Activated CD8-positive, alpha-beta T cell treated with anti-CD3 and anti-CD28 coated beads for 36 hours (primary cell): ENCODE data around the gene RSPH6A. TPM values are rescaled to one million over a fixed set of nuclear protein-coding genes. Genes with fewer than 3 reads are reported as not detected.

Experiments
- ATAC-seq: fragments of 200-7000 bp; cut with Tn5 transposase; one replicate; pipeline ENCODE4 v1.10.0; 2021; ENCODE audit warnings: mild to moderate bottlenecking, moderate library complexity
- CTCF ChIA-PET: fragments of 350-600 bp; sonication (Branson Sonifier 250); formaldehyde crosslinking; loops from one replicate; lab custom pipeline; 2021; ENCODE audit warnings: antibody characterized with exemption; lab: Charles Lee
- POLR2A ChIA-PET: fragments of 350-600 bp; sonication (Branson Sonifier 250); formaldehyde crosslinking; loops from one replicate; lab custom pipeline; 2021; ENCODE audit warnings: antibody characterized with exemption; lab: Charles Lee
- DNase-seq: peaks from one replicate; pipeline ENCODE4 v3.0.0-alpha.2; 2020
- H3K27ac Mint-ChIP-seq: one replicate; pipeline ENCODE4 v1.8.0; 2021; ENCODE audit warnings: mild to moderate bottlenecking, mixed read lengths
- H3K27me3 Mint-ChIP-seq: one replicate; pipeline ENCODE4 v1.8.0; 2021; ENCODE audit warnings: mixed read lengths
- H3K36me3 Mint-ChIP-seq: one replicate; pipeline ENCODE4 v1.8.0; 2021; ENCODE audit warnings: low read depth, mixed read lengths
- H3K4me1 Mint-ChIP-seq: one replicate; pipeline ENCODE4 v1.8.0; 2021; ENCODE audit warnings: low read depth, mixed read lengths
- H3K4me3 Mint-ChIP-seq: one replicate; pipeline ENCODE4 v1.8.0; 2021; ENCODE audit warnings: mild to moderate bottlenecking, moderate library complexity, mixed read lengths
- H3K9me3 Mint-ChIP-seq: one replicate; pipeline ENCODE4 v1.8.0; 2021; ENCODE audit warnings: mixed read lengths
- intact Hi-C: fragments of 100-400 bp; cut with micrococcal nuclease; formaldehyde crosslinking; loops from one replicate; pipeline ENCODE4 v1.10.0; 2022
- total RNA-seq, 2 experiments: library from RNA; stranded (reverse); gene quantifications; one replicate each; pipeline ENCODE4 v1.2.3, GENCODE V29; 2021
- TF ChIP-seq, protein P1 (sequence below): fragments of 200-600 bp; IDR thresholded peaks from one replicate; pipeline ENCODE4 v1.8.0; 2022; ENCODE audit warnings: antibody characterized with exemption, mild to moderate bottlenecking

Gene RSPH6A
- total RNA-seq, 2 experiments from 2014 or later, result 0.41 to 0.63 TPM

DNA sequence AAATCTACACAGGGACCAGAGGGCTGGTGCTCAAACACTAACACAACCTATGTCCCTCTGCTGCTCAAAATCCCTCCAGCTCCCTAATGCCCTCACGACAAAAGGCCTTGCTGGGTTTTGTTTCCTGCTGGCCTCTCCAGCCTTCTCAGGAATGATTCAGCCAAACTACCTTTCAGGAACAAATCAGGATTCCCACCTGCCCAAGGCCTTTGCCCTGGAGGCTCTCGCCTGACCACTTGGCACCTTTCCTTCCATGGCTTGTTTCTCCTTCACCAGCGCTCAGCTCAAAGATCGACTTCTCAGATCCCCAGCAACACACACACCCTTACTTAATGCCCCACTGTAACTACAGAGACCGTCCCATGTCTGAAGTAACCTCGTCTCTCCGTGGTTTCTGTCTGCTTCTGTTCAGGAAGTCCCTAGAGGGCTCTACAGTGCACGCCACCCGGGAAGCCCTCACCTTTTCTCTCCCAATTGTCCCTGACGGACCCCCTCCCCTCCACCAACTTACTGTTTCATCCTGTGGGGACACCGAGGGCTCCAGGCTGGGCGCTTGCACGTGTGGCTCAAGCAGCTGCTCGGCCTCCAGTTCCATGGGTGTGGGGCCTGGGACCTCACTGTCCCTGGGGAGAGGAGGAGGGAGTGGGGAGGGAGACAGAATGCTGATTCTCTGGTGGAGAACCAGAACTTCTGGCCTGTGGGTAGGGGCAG, 42.8 kb downstream of the RSPH6A start:
- CTCF ChIA-PET, result interaction anchor here (3.2 to 9.3 kb wide), 2 partner anchors 28 to 45 kb away, joined by 14 to 124 read pairs; no protein-coding TSS in a partner anchor
- ATAC-seq (no peak), DNase-seq (no peak)
- H3K4me3 Mint-ChIP-seq, result no peak overlapping the region
- no peak overlapping the region for H3K27ac Mint-ChIP-seq
- H3K9me3 Mint-ChIP-seq, result no peaks in the 10 kb centered on the region
- H3K36me3 Mint-ChIP-seq, result peaks cover 6% of the 10 kb centered on the region
- intact Hi-C loops, result no loop called here
- peaks cover 13% of the 10 kb centered on the region for H3K27me3 Mint-ChIP-seq
- TF ChIP-seq, protein P1, sequence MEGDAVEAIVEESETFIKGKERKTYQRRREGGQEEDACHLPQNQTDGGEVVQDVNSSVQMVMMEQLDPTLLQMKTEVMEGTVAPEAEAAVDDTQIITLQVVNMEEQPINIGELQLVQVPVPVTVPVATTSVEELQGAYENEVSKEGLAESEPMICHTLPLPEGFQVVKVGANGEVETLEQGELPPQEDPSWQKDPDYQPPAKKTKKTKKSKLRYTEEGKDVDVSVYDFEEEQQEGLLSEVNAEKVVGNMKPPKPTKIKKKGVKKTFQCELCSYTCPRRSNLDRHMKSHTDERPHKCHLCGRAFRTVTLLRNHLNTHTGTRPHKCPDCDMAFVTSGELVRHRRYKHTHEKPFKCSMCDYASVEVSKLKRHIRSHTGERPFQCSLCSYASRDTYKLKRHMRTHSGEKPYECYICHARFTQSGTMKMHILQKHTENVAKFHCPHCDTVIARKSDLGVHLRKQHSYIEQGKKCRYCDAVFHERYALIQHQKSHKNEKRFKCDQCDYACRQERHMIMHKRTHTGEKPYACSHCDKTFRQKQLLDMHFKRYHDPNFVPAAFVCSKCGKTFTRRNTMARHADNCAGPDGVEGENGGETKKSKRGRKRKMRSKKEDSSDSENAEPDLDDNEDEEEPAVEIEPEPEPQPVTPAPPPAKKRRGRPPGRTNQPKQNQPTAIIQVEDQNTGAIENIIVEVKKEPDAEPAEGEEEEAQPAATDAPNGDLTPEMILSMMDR, result no peak
- POLR2A ChIA-PET, result interaction anchor here (0.6 to 2.7 kb wide), 8 partner anchors 9 to 114 kb away, joined by 3 to 13 read pairs (median 4); partner anchors contain the start of genes DMWD and QPCTL
- H3K4me1 Mint-ChIP-seq, result peaks cover 12% of the 10 kb centered on the region

DNA sequence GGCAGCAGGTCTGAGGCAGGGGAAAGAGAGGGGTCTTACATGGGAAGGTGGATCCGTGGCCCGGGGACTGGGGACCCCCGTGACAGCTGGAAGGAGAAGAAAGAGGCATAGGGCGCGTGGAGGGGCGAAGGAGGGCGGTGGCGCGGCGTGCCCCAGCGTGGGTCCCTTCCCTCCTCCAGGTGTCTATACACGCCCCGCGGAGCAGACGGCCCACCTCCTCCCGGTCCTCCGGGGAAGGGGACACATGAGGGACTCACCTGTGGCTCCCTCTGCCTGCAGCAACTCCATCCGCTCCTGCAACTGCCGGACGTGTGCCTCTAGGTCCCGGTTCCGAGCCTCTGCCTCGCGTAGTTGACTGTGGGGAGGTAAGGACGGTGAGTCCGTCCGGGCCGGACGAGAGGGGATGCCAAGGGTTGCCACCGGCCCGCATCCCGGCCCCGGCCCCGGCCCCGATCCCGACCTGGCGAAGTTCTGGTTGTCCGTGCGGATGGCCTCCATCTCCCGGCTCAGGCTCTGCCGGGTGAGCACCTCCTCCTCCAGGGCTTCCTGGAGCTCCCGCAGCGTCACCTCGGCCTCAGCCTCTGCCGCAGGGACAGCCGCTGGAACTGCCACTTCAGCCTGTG, 43.7 kb downstream of the RSPH6A start:
- H3K4me1 Mint-ChIP-seq, result peaks cover 12% of the 10 kb centered on the region
- DNase-seq, result no peak
- intact Hi-C loops, result loop anchor here (2.0 kb wide), 1 partner anchor 27 kb away; no protein-coding TSS in a partner anchor
- H3K27me3 Mint-ChIP-seq, result peaks cover 14% of the 10 kb centered on the region
- no peak overlapping the region for H3K4me3 Mint-ChIP-seq
- TF ChIP-seq, protein P1, result no peak
- no peaks in the 10 kb centered on the region for H3K9me3 Mint-ChIP-seq
- CTCF ChIA-PET, result interaction anchor here (1.3 to 9.3 kb wide), 8 partner anchors 8 to 129 kb away, joined by 3 to 124 read pairs (median 13); partner anchors contain the start of genes QPCTL, RSPH6A and SNRPD2
- POLR2A ChIA-PET, result interaction anchor here (0.8 to 2.7 kb wide), 4 partner anchors 7 to 78 kb away, joined by 3 to 13 read pairs (median 5); partner anchors contain the start of genes DMWD and QPCTL
- H3K36me3 Mint-ChIP-seq, result no peaks in the 10 kb centered on the region
- no peak for ATAC-seq
- no peak overlapping the region for H3K27ac Mint-ChIP-seq

DNA sequence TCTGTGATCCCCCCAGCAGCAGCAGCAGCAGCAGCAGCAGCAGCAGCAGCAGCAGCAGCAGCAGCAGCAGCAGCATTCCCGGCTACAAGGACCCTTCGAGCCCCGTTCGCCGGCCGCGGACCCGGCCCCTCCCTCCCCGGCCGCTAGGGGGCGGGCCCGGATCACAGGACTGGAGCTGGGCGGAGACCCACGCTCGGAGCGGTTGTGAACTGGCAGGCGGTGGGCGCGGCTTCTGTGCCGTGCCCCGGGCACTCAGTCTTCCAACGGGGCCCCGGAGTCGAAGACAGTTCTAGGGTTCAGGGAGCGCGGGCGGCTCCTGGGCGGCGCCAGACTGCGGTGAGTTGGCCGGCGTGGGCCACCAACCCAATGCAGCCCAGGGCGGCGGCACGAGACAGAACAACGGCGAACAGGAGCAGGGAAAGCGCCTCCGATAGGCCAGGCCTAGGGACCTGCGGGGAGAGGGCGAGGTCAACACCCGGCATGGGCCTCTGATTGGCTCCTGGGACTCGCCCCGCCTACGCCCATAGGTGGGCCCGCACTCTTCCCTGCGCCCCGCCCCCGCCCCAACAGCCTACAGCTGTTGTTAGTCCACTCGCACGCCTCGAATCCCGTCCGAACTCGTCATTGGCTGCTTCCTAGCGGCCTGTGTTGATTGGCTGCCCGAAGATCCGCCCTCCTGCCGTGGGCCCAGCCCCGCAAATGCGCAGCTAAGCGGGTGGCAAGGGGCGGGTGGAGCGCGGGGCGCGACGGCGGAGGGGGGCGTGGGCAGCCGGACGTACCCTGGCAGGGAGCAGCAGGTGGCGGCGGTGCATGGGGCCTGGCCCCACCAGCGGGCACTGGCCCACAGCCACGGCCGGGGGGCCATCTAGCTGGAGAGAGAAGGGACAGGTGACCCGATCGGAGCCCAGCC, 44.7 kb downstream of the RSPH6A start:
- peak; percentile 72 for ATAC-seq
- TF ChIP-seq, protein P1, result peak; percentile 90
- H3K9me3 Mint-ChIP-seq, result no peaks in the 10 kb centered on the region
- intact Hi-C loops, result loop anchor here (2.0 kb wide), 1 partner anchor 28 kb away; no protein-coding TSS in a partner anchor
- DNase-seq, result peak; percentile 91
- CTCF ChIA-PET, result interaction anchor here (0.6 to 9.3 kb wide), 27 partner anchors 7 to 366 kb away, joined by 3 to 124 read pairs (median 5); partner anchors contain the start of genes CCDC61, DMPK, DMWD and FBXO46
- H3K36me3 Mint-ChIP-seq, result no peaks in the 10 kb centered on the region
- peak overlapping the region; percentile 80 for H3K4me3 Mint-ChIP-seq
- peaks cover 16% of the 10 kb centered on the region for H3K27me3 Mint-ChIP-seq
- POLR2A ChIA-PET, result interaction anchor here (0.6 to 4.2 kb wide), 9 partner anchors 8 to 292 kb away, joined by 3 to 27 read pairs (median 3); partner anchors contain the start of genes DMWD, QPCTL and SNRPD2
- H3K4me1 Mint-ChIP-seq, result peaks cover 12% of the 10 kb centered on the region
- no peak overlapping the region for H3K27ac Mint-ChIP-seq

DNA sequence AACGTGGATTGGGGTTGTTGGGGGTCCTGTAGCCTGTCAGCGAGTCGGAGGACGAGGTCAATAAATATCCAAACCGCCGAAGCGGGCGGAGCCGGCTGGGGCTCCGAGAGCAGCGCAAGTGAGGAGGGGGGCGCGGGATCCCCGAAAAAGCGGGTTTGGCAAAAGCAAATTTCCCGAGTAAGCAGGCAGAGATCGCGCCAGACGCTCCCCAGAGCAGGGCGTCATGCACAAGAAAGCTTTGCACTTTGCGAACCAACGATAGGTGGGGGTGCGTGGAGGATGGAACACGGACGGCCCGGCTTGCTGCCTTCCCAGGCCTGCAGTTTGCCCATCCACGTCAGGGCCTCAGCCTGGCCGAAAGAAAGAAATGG, 45.3 kb downstream of the RSPH6A start:
- Mint-ChIP-seq H3K9me3 (no peaks in the 10 kb centered on the region), H3K27ac (no peak overlapping the region), H3K4me3 (peak overlapping the region; percentile 80), H3K36me3 (no peaks in the 10 kb centered on the region), H3K27me3 (peaks cover 19% of the 10 kb centered on the region), H3K4me1 (peaks cover 12% of the 10 kb centered on the region)
- ATAC-seq, result peak; percentile 37
- ChIA-PET CTCF (interaction anchor here (0.6 to 9.3 kb wide), 39 partner anchors 8 to 485 kb away, joined by 3 to 124 read pairs (median 5); partner anchors contain the start of genes CCDC61, DMPK, DMWD and FBXO46), POLR2A (interaction anchor here (0.6 to 4.2 kb wide), 9 partner anchors 9 to 291 kb away, joined by 3 to 27 read pairs (median 3); partner anchors contain the start of gene DMWD)
- TF ChIP-seq, protein P1, result no peak
- intact Hi-C loops, result loop anchor here (2.0 kb wide), 1 partner anchor 29 kb away; no protein-coding TSS in a partner anchor
- peak; percentile 70 for DNase-seq
